Pancreas (tissue), 10 donors: Measurements from ENCODE around the gene HMCN1. TPM values are rescaled to one million over a fixed set of nuclear protein-coding genes. Genes with fewer than 3 reads are reported as not detected.

Source experiments
- ATAC-seq, 4 donors: fragments of 200-7000 bp; cut with Tn5 transposase; one replicate each; pipeline versions ENCODE4 v1.8.0 to v1.9.1; 2020; ENCODE audit warnings: mild to moderate bottlenecking in 4 of 4, moderate library complexity in 4 of 4
- DNase-seq, 6 donors: peaks; one replicate each; pipeline ENCODE4 v3.0.0-alpha.2; 2020
- FAIRE-seq: peaks from 2 replicates; lab custom pipeline; 2012; peaks lifted over from hg19 to GRCh38; lab: Jason Lieb, UNC
- H3K27ac ChIP-seq, 4 donors: fragments of 200-600 bp; sonication (generic); 1 replicate in 3 of 4; 2 replicates in 1 of 4; pipeline versions ENCODE4 v1.5.0 to v1.8.0; 2020
- H3K27me3 ChIP-seq, 4 donors: fragments of 200-600 bp; one replicate each; pipeline ENCODE4 v1.8.0; 2021
- H3K36me3 ChIP-seq, 3 donors: fragments of 200-600 bp; sonication (generic) in 1 of 3; one replicate each; pipeline versions ENCODE4 v1.5.0 to v1.8.0; 2020 to 2021
- H3K4me1 ChIP-seq, 3 donors: fragments of 200-600 bp; one replicate each; pipeline ENCODE4 v1.8.0; 2021
- H3K4me3 ChIP-seq, 4 donors: fragments of 200-600 bp; sonication (generic) in 2 of 4; one replicate each; pipeline versions ENCODE4 v1.5.0 to v1.8.0; 2020 to 2021
- H3K9me3 ChIP-seq, 4 donors: fragments of 200-600 bp; one replicate each; pipeline ENCODE4 v1.8.0; 2021
- CTCF ChIP-seq, 4 donors: fragments of 200-600 bp; sonication (generic) in 3 of 4; IDR thresholded peaks; one replicate each; pipeline versions ENCODE4 v1.5.0 to v1.8.0; 2021; ENCODE audit warnings: antibody characterized with exemption in 4 of 4
- WGBS, 2 donors: extraction: QIAGEN DNeasy Blood & Tissue Kit; methylation state at CpG; one replicate each; pipeline ENCODE4 v1.1.7; 2013; 5-methylcytosine and 5-hydroxymethylcytosine counted together
- intact Hi-C, 3 donors: fragments of 100-400 bp; cut with DNase I; formaldehyde crosslinking; loops; one replicate each; pipeline versions ENCODE4 v1.11.1 to v1.14.2; 2022
- polyA plus RNA-seq, 2 donors: library from polyadenylated mRNA; stranded (reverse); fragments of 200-250 nt; gene quantifications; one replicate each; pipeline ENCODE4 v1.2.3, GENCODE V29; 2013
- total RNA-seq, 6 donors: library from RNA; stranded (reverse); fragmentation: NEBNext Ultra II Directional in 4 of 6; extraction: Animal tissue kit (Norgen Biotek cat#: 25700) in 4 of 6; gene quantifications; one replicate each; pipeline versions ENCODE4 v1.2.1 to v1.2.4, GENCODE V29; 2021 to 2023
- donor health status: healthy with polysubstance abuse.
- donor health status: DM: no; HTN: no; CAD: no; lungs with moderate emphysema.
- donor health status: DM: no; HTN: no; CAD: no.
- donor health status: control.
- donor health status: control.
- donor health status: Bipolar disorder and iron deficiency.
- donor health status: DM: yes; HTN: yes; CAD: no.
- donor health status: DM: no; HTN: no; CAD: no.
- donor health status: DM: no; HTN: no; CAD: no.
- donor health status: DM: yes; HTN: yes; CAD: no.

Gene HMCN1
- total and polyA plus RNA-seq, 8 donors: 0.19 to 4.8 (median 0.60) TPM

GRCh38 chr1:185912504-185912903 is 178.3 kb downstream of the HMCN1 start:
- intact Hi-C loops: no loop called here
- FAIRE-seq: no peak

GRCh38 chr1:185914089-185914488 is 179.9 kb downstream of the HMCN1 start:
- DNase-seq: no peak
- Histone ChIP-seq H3K9me3 (peaks cover 0 to 2% (median 0%) of the 10 kb centered on the region in 4 donors), H3K4me1 (no peaks in the 10 kb centered on the region), H3K36me3 (no peaks in the 10 kb centered on the region), H3K4me3 (no peak overlapping the region), H3K27ac (no peak overlapping the region), H3K27me3 (no peaks in the 10 kb centered on the region)
- TF ChIP-seq CTCF (IDR thresholded peaks at IDR 0.05): no peak
- 51 to 90% methylated on average over 1 of the region's 1 CpG for WGBS, 2 donors
- intact Hi-C loops: no loop called here
- FAIRE-seq: no peak
- ATAC-seq: no peak

More at GRCh38 chr1:185912504-185912903, 178.3 kb downstream of the HMCN1 start:
- no peak overlapping the region for H3K27ac ChIP-seq
- no peaks in the 10 kb centered on the region for H3K27me3 ChIP-seq
- peaks cover 0 to 2% (median 0%) of the 10 kb centered on the region in 4 donors for H3K9me3 ChIP-seq
- H3K36me3 ChIP-seq: no peaks in the 10 kb centered on the region
- ATAC-seq (no peak), DNase-seq (no peak)
- H3K4me3 ChIP-seq: no peak overlapping the region
- H3K4me1 ChIP-seq: no peaks in the 10 kb centered on the region
- no peak for TF ChIP-seq CTCF (IDR thresholded peaks at IDR 0.05)
- 27 to 30% methylated on average over 2 of the region's 2 CpGs for WGBS, 2 donors

GRCh38 chr1:185916861-185917260 is 182.7 kb downstream of the HMCN1 start:
- no peaks in the 10 kb centered on the region for H3K27me3 ChIP-seq
- no peak overlapping the region for H3K27ac ChIP-seq
- no peak for DNase-seq
- no peaks in the 10 kb centered on the region for H3K9me3 ChIP-seq
- H3K36me3 ChIP-seq: no peaks in the 10 kb centered on the region
- no peak for TF ChIP-seq CTCF (IDR thresholded peaks at IDR 0.05)
- no peaks in the 10 kb centered on the region for H3K4me1 ChIP-seq
- intact Hi-C loops: no loop called here
- no peak for ATAC-seq
- FAIRE-seq: no peak
- no peak overlapping the region for H3K4me3 ChIP-seq

GRCh38 chr1:185917646-185918045 is 183.5 kb downstream of the HMCN1 start:
- intact Hi-C loops: no loop called here
- H3K36me3 ChIP-seq: no peaks in the 10 kb centered on the region
- H3K27ac ChIP-seq: no peak overlapping the region
- no peak for DNase-seq
- 62 to 64% methylated on average over 3 of the region's 3 CpGs for WGBS, 2 donors
- no peaks in the 10 kb centered on the region for H3K4me1 ChIP-seq
- FAIRE-seq: no peak
- H3K27me3 ChIP-seq: no peaks in the 10 kb centered on the region
- ATAC-seq: no peak
- H3K4me3 ChIP-seq: no peak overlapping the region
- no peaks in the 10 kb centered on the region for H3K9me3 ChIP-seq
- TF ChIP-seq CTCF (IDR thresholded peaks at IDR 0.05): no peak

- no peaks in the 10 kb centered on the region for H3K27me3 ChIP-seq
- H3K36me3 ChIP-seq: no peaks in the 10 kb centered on the region
- no peaks in the 10 kb centered on the region for H3K4me1 ChIP-seq
- no peak for ATAC-seq
- DNase-seq: no peak
- intact Hi-C loops: no loop called here
- H3K27ac ChIP-seq: no peak overlapping the region
- no peak for TF ChIP-seq CTCF (IDR thresholded peaks at IDR 0.05)
- 31 to 37% methylated on average over 3 of the region's 3 CpGs for WGBS, 2 donors
- no peak for FAIRE-seq
- no peaks in the 10 kb centered on the region for H3K9me3 ChIP-seq
- H3K4me3 ChIP-seq: no peak overlapping the region
Measured at GRCh38 chr1:185920602-185921001, 186.4 kb downstream of the HMCN1 start.
